Activated CD8-positive, alpha-beta memory T cell treated with anti-CD3 and anti-CD28 coated beads, Interleukin-2, amount 10 ng/mL, durations not matched to agents 7 days and 5 days (primary cell): ENCODE measurements around the gene S100A6. TPM values are rescaled to one million over a fixed set of nuclear protein-coding genes. Genes with fewer than 3 reads are reported as not detected.

ENCODE experiments used
- ATAC-seq: fragments of 150-1000 bp; cut with Tn5 transposase; one replicate; pipeline ENCODE4 v1.10.0; 2021; ENCODE audit warnings: moderate library complexity
- CTCF ChIA-PET: fragments of 350-600 bp; sonication (Branson Sonifier 250); formaldehyde crosslinking; loops from one replicate; lab custom pipeline; 2021; ENCODE audit warnings: antibody characterized with exemption; lab: Charles Lee
- DNase-seq: peaks from one replicate; pipeline ENCODE4 v3.0.0-alpha.2; 2020
- H3K27ac Mint-ChIP-seq: one replicate; pipeline ENCODE4 v1.8.0; 2021; ENCODE audit warnings: mild to moderate bottlenecking, mixed read lengths
- H3K27me3 Mint-ChIP-seq: one replicate; pipeline ENCODE4 v1.8.0; 2021; ENCODE audit warnings: mixed read lengths
- H3K36me3 Mint-ChIP-seq: one replicate; pipeline ENCODE4 v1.8.0; 2021; ENCODE audit warnings: mild to moderate bottlenecking, mixed read lengths
- H3K4me1 Mint-ChIP-seq: one replicate; pipeline ENCODE4 v1.8.0; 2021; ENCODE audit warnings: mixed read lengths
- H3K4me3 Mint-ChIP-seq: one replicate; pipeline ENCODE4 v1.8.0; 2021; ENCODE audit warnings: mild to moderate bottlenecking, moderate library complexity, mixed read lengths
- H3K9me3 Mint-ChIP-seq: one replicate; pipeline ENCODE4 v1.8.0; 2022; ENCODE audit warnings: low read depth, mixed read lengths
- total RNA-seq, 2 experiments: library from RNA; stranded (reverse); gene quantifications; one replicate each; pipeline ENCODE4 v1.2.3, GENCODE V29; 2021

Gene S100A6
- total RNA-seq, 2 experiments from 2014 or later = 386 to 543 TPM

DNA sequence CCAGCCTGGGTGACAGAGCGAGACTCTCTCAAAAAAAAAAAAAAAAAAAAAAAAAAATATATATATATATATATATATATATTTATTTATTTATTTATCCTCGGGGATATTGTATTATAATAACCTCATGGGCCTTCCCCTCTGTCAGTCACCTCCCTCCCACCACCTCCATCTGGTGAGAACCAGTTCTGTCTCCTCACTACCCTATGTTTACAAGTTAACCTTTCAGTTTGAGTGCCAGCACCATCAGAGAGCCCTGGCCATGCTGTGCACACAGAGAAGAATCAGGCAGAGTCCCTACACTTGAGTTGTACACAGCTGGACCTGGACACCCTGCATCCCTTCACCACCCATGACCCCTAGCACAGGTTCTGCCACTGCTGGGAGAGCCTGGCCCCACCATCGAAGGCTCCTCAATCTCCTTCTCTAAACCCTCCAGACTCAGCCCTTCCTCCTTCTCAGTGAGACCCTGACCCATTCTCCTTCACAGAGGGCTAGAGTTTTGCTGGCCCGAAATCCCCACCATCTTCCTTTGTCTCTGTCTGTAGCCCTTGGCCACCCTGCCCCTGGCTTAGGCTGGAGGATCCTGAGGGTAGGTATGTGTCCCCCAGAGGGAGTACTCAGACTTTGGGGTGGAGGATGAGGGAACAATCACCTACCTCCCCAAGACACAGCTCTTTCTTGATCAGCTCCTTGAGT lies 3.8 kb upstream of the S100A6 start:
- no peaks in the 10 kb centered on the region for H3K9me3 Mint-ChIP-seq
- no peak for DNase-seq
- H3K27ac Mint-ChIP-seq = peak overlapping the region; percentile 94
- H3K27me3 Mint-ChIP-seq = no peaks in the 10 kb centered on the region
- no peak for ATAC-seq
- CTCF ChIA-PET = interaction anchor here (0.9 to 8.9 kb wide), 5 partner anchors 6 to 29 kb away, joined by 4 to 124 read pairs (median 6); partner anchors contain the start of gene S100A6
- peaks cover 80% of the 10 kb centered on the region for H3K4me1 Mint-ChIP-seq
- H3K4me3 Mint-ChIP-seq = no peak overlapping the region
- H3K36me3 Mint-ChIP-seq = peaks cover 35% of the 10 kb centered on the region

DNA sequence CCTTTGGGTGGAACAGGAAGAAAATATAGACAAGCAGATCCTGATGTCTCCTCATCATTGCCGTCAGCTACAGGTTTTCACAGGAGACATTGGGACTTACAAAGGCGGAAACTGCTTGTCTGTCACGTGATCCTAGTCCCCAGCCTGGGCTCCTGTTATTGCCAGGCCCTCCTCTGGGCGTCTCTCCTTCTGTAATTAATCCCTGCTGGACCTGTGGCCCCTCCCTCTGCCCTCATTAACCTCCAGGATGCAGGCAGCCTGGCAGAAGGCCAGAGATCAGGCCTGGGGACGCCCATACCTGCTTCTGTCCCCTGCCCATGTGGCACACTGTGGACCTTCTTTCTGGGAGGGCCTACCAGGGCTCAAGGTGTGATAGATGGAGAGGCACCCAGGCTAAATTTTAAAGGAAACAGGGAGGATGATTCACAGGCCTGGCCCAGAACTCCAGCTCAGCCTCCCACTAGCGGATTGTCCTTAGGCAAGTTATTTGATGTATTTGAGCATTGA lies 2.6 kb upstream of the S100A6 start:
- no peaks in the 10 kb centered on the region for H3K27me3 Mint-ChIP-seq
- CTCF ChIA-PET = interaction anchor here (7.7 kb wide), 1 partner anchor 32 kb away, joined by 214 read pairs; no protein-coding TSS in a partner anchor
- H3K4me1 Mint-ChIP-seq = peaks cover 79% of the 10 kb centered on the region
- no peaks in the 10 kb centered on the region for H3K9me3 Mint-ChIP-seq
- no peak for DNase-seq
- H3K36me3 Mint-ChIP-seq = peaks cover 33% of the 10 kb centered on the region
- H3K27ac Mint-ChIP-seq = no peak overlapping the region
- no peak for ATAC-seq
- H3K4me3 Mint-ChIP-seq = no peak overlapping the region

DNA sequence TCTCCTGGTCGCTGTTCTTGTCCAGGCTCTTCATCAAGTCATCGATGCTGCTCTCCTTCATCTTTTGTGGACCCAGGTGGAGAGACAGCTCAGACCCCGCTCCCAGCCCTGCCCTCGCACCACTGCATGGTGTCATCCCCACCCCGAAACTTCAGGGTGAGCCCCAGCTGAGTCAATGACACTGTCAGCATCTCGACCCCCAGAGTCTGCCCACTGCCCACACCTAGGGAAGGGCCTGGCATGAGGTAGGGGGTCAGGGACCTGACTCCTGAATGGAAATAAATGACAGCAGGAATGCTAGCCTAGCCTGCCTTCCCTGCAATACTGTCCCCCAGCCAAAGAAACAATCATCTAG lies 1.6 kb upstream of the S100A6 start:
- no peak for ATAC-seq
- Mint-ChIP-seq H3K27ac (peak overlapping the region; percentile 98), H3K36me3 (peaks cover 24% of the 10 kb centered on the region), H3K27me3 (no peaks in the 10 kb centered on the region), H3K4me1 (peaks cover 79% of the 10 kb centered on the region), H3K4me3 (no peak overlapping the region), H3K9me3 (no peaks in the 10 kb centered on the region)
- CTCF ChIA-PET = interaction anchor here (1.1 to 7.7 kb wide), 3 partner anchors 7 to 33 kb away, joined by 4 to 214 read pairs (median 124); partner anchors contain the start of genes S100A2, S100A4 and S100A5
- DNase-seq = no peak

DNA sequence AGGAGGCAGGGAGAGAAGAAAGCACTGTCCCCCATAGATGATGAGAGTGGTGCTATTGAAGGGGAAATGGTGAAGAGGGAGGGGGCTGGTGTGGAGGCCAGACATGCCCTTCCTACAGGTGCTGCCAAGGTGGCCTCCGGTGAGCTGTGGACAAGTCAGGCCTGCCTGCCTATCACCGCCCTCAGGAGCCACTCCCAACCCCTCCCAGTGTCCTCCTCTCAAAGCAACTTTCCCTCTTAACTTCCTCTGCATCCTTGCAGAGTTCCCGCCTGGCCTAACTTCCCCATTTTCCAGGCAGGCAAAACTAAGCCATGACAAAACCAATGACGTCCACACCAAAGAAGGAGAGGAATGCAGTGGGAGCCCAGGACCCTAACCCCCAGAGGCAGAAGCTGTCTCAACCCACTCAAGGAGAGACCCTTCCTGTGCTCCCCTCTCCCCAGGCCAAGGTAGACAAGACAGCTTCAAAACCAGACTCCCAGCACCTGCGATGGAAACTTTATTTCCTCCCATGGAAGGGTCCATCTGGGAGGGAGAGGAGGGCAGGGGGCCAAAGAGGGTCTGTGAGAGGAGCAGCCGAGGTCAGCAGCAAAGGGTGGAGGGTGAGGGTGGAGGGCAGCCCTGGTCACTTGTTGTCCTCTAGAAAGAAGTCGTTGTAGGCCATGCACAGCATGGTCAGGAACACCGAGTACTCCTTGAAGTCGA lies 1.0 kb upstream of the S100A6 start:
- Mint-ChIP-seq H3K27me3 (no peaks in the 10 kb centered on the region), H3K4me3 (peak overlapping the region; percentile 97), H3K36me3 (peaks cover 23% of the 10 kb centered on the region), H3K9me3 (no peaks in the 10 kb centered on the region), H3K4me1 (peaks cover 79% of the 10 kb centered on the region), H3K27ac (peak overlapping the region; percentile 98)
- DNase-seq = no peak
- CTCF ChIA-PET = interaction anchor here (0.6 to 7.7 kb wide), 7 partner anchors 7 to 75 kb away, joined by 3 to 214 read pairs (median 16); partner anchors contain the start of genes S100A2, S100A4 and S100A5
- no peak for ATAC-seq

DNA sequence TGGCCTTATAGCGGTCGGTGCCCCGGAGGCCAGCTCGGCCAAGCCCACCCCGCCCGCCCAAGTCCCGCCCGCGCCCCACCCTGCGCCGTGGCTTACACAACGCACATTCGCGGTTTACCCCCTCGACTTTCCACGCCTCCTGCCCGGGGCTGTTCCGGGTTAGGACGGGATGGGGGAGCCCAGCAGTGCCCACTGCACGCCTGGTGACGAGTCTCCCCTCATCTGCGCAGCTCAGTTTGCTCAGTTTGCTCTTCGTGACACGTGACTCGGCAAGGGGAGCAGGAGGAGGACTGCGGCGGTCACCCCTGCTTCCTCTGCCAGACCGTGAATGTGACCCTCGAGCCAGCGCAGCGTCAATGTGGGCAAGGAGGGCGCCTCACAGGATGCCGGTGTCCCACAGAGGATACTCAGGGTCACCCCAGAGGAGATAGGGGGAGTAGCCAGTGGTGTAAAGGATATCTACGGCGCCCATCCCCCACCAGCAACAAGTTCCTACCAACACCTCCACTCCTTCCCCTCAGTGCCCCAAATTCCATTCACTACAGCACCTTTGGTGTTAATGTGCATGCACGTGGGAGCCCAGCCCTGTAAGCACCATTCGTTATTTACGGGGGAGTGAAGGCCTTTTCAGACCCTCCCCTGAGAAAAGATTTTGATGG lies 350 bp upstream of the S100A6 start:
- H3K36me3 Mint-ChIP-seq = peaks cover 20% of the 10 kb centered on the region
- CTCF ChIA-PET = interaction anchor here (0.6 to 7.7 kb wide), 11 partner anchors 8 to 140 kb away, joined by 3 to 214 read pairs (median 7); partner anchors contain the start of genes CHTOP, S100A4 and S100A5
- H3K27me3 Mint-ChIP-seq = no peaks in the 10 kb centered on the region
- peaks cover 79% of the 10 kb centered on the region for H3K4me1 Mint-ChIP-seq
- peak overlapping the region; percentile 98 for H3K27ac Mint-ChIP-seq
- H3K4me3 Mint-ChIP-seq = peak overlapping the region; percentile 97
- H3K9me3 Mint-ChIP-seq = no peaks in the 10 kb centered on the region
- ATAC-seq (peak; percentile 72), DNase-seq (peak; percentile 94)

DNA sequence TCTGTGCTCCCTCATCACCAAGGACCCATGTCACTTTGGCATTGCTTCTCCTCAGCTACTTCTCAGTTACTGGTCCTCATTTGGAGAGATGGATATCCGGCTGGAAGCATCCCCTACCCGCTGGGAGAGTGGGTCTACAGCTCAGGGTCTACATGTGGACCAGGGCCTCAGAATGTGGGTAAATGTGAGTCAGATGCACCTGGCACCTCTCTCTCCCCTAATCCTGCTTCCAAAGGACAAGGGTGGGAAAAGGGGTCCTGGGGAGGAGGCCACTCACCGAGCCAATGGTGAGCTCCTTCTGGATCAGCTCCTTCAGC lies 908 bp downstream of the S100A6 start:
- Mint-ChIP-seq H3K36me3 (peaks cover 20% of the 10 kb centered on the region), H3K9me3 (no peaks in the 10 kb centered on the region)
- ATAC-seq = no peak

DNA sequence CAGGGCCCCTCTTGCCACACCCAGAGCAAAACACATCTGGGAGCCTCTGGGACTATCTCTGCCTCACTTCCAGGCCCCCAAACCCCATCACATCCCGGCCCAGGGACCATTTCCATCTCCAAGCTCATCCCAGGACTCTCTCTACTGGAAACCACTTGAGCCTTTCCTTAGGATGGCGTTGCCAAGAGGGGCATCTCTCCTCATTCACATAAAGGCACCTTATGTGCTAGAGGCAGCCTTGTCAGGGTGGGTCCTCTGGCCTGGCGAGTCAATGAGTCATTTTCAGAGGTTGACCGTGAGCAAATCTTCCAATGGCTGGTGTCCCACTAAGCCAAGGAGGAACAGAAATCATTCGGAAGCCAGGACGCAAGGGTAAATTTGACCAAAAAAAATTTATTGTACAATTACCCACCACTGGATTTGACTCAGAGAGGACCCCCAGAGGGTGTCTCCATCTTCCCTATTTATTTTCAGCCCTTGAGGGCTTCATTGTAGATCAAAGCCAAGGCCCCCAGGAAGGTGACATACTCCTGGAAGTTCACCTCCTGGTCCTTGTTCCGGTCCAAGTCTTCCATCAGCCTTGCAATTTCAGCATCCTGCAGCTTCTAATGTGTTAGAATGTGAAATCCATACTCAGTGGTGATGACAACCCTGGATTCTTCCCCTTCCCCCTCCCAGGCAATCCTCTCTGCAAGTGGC lies 1.4 kb downstream of the S100A6 start:
- Mint-ChIP-seq H3K9me3 (no peaks in the 10 kb centered on the region), H3K36me3 (peaks cover 19% of the 10 kb centered on the region), H3K27ac (peak overlapping the region; percentile 96), H3K4me3 (peak overlapping the region; percentile 97), H3K27me3 (no peaks in the 10 kb centered on the region), H3K4me1 (peaks cover 68% of the 10 kb centered on the region)
- CTCF ChIA-PET = interaction anchor here (0.8 to 7.7 kb wide), 14 partner anchors 9 to 142 kb away, joined by 3 to 214 read pairs (median 8); partner anchors contain the start of genes CHTOP, S100A4 and S100A5
- DNase-seq (no peak), ATAC-seq (no peak)

More for the DNA sequence above, 908 bp downstream of the S100A6 start:
- no peak for DNase-seq
- Mint-ChIP-seq H3K4me3 (peak overlapping the region; percentile 97), H3K27ac (peak overlapping the region; percentile 96), H3K27me3 (no peaks in the 10 kb centered on the region), H3K4me1 (peaks cover 73% of the 10 kb centered on the region)
- CTCF ChIA-PET = interaction anchor here (0.8 to 7.7 kb wide), 10 partner anchors 9 to 141 kb away, joined by 3 to 214 read pairs (median 8); partner anchors contain the start of genes S100A4 and S100A5

DNA sequence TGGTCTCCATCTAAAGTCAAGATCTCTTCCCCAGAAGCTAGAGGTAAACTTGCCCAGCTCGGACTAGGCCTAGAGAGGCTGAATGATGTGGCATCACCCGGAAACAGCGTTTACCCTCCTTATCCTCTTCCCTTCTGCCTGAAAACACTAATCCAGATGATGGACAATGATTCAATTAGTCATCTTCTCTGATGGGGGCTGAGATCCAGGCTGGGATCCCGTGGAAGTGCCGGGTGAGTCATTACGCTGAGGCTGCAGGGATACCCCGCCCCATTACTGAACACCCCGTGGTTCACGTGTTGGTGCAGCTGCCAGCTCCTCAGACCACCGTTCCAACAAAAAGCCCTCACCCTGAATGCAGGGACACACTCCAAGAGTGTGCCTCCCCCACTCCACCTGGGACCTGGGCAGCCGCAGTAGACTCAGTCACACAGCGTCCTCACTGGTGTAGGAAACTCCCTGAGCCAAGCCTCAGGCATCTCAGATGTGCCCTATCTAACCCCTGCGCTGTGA lies 2.0 kb downstream of the S100A6 start:
- peak overlapping the region; percentile 97 for H3K4me3 Mint-ChIP-seq
- DNase-seq (no peak), ATAC-seq (no peak)
- H3K27me3 Mint-ChIP-seq = no peaks in the 10 kb centered on the region
- H3K9me3 Mint-ChIP-seq = no peaks in the 10 kb centered on the region
- H3K4me1 Mint-ChIP-seq = peaks cover 67% of the 10 kb centered on the region
- H3K27ac Mint-ChIP-seq = peak overlapping the region; percentile 95
- peaks cover 20% of the 10 kb centered on the region for H3K36me3 Mint-ChIP-seq
- CTCF ChIA-PET = interaction anchor here (0.6 to 7.7 kb wide), 19 partner anchors 9 to 453 kb away, joined by 3 to 214 read pairs (median 12); partner anchors contain the start of genes CHTOP, CREB3L4, ILF2 and RAB13

DNA sequence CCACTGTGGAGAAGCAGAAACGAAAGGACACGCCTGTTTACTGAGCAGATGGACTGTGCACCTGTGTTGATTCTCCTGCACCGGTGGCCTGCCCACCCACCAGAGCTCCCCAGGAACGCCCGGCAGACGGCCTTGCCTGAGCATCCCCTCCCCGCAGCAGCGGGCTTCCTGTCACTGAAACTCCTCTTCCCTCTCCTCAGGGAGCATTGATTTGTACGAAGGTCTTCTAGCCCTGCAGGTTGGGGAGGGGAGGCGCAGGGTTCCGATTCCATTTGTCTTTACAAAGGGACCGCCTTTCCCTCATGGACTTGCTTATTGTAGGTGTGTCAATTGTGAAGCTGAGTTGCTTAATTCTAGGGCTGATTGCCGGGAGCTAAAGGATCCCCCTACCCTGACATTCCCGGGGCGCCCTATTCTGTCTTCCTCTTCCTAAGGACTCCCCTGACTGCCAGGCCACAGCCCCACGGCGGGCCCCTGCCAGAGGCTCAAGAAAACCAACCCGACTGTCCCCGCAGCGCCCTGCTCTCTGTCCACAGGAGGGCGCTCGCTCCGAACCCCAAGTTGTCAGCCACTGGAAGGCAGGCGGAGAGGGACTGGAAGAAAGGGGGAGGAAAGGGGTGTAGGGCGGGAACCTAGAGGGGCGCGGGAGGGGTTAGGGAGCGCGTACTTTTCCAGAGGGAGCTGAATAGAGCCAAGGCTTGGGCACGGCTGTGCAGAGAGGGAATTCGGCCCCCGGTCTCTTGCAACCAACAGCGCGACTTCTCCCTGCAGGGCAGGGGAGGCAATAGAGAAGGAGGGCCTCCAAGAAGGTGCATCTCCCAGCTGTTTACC lies 2.8 kb downstream of the S100A6 start:
- Mint-ChIP-seq H3K9me3 (no peaks in the 10 kb centered on the region), H3K4me1 (peaks cover 62% of the 10 kb centered on the region)

DNA sequence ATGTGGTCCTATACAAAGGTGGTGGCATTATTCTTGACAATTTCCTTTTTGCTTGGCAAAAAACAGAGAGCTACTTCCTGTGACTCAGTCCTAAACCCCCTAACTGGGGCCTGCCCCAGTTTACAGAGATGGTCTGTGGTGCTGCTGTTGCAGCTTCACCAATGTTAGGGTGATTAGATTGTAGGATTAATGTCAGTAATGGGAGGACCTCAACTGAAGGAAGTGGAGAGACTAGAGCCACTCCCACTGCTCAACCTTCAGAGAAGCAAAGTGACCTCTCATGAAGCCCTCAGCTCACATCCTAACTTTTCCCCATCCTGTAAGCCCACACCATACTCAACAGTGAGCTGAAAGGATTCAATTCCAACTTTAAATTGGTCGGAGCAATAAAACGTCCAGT lies 3.6 kb downstream of the S100A6 start:
- ATAC-seq (peak; percentile 60), DNase-seq (peak; percentile 86)
- H3K27ac Mint-ChIP-seq = peak overlapping the region; percentile 95
- no peaks in the 10 kb centered on the region for H3K9me3 Mint-ChIP-seq
- CTCF ChIA-PET = interaction anchor here (0.9 to 7.7 kb wide), 25 partner anchors 7 to 454 kb away, joined by 3 to 214 read pairs (median 7); partner anchors contain the start of genes CHTOP, JTB, RAB13 and S100A2
- no peaks in the 10 kb centered on the region for H3K27me3 Mint-ChIP-seq
- H3K4me1 Mint-ChIP-seq = peaks cover 57% of the 10 kb centered on the region
- H3K4me3 Mint-ChIP-seq = peak overlapping the region; percentile 97
- peaks cover 20% of the 10 kb centered on the region for H3K36me3 Mint-ChIP-seq

More for the DNA sequence above, 2.8 kb downstream of the S100A6 start:
- CTCF ChIA-PET = interaction anchor here (0.6 to 7.7 kb wide), 32 partner anchors 8 to 453 kb away, joined by 3 to 214 read pairs (median 5); partner anchors contain the start of genes CHTOP, CREB3L4, ILF2 and JTB
- H3K27me3 Mint-ChIP-seq = no peaks in the 10 kb centered on the region
- peaks cover 20% of the 10 kb centered on the region for H3K36me3 Mint-ChIP-seq
- DNase-seq (peak; percentile 89), ATAC-seq (peak; percentile 32)
- peak overlapping the region; percentile 95 for H3K27ac Mint-ChIP-seq
- peak overlapping the region; percentile 97 for H3K4me3 Mint-ChIP-seq

DNA sequence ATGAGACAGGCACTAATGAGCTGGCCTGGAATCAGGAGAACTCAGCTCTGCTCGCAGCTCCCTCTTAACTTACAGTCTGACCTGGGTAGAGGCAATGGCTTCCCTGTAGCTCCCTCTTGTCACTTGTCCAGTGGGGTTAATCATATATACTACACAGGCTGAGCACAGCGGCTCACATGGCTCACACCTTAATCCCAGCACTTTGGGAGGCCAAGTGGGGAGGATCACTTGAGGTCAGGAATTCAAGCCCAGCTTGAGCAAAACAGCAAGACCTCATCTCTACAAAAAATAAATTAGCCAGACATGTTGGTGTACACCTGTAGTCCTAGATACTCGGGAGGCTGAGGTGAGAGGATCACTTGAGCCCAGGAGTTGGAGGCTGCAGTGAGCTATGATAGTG lies 4.2 kb downstream of the S100A6 start:
- no peak for DNase-seq
- CTCF ChIA-PET = interaction anchor here (0.9 to 7.7 kb wide), 21 partner anchors 9 to 455 kb away, joined by 3 to 214 read pairs (median 11); partner anchors contain the start of genes CHTOP, JTB, RAB13 and S100A2
- no peak for ATAC-seq
- peaks cover 20% of the 10 kb centered on the region for H3K36me3 Mint-ChIP-seq
- H3K4me3 Mint-ChIP-seq = no peak overlapping the region
- H3K27me3 Mint-ChIP-seq = no peaks in the 10 kb centered on the region
- H3K9me3 Mint-ChIP-seq = no peaks in the 10 kb centered on the region
- H3K27ac Mint-ChIP-seq = peak overlapping the region; percentile 95
- H3K4me1 Mint-ChIP-seq = peaks cover 52% of the 10 kb centered on the region
